Mesenchymal stem cell (in vitro differentiated cells and primary cell): ENCODE data around the gene LAMA5.
A peak's percentile ranks its signal among the peaks of the same experiment; 100 is the strongest.

Source experiments
- DNase-seq: peaks from one replicate; pipeline ENCODE4 v3.0.0-alpha.2; 2013
- H2AFZ ChIP-seq: one replicate; pipeline ENCODE4 v1.6.1; 2013; ENCODE audit warnings: low read depth, mild to moderate bottlenecking, control low read depth, inconsistent platforms, low read length, moderate library complexity
- H2AK5ac ChIP-seq: 2 replicates; pipeline ENCODE4 v1.6.1; 2013; ENCODE audit warnings: low read length, moderate library complexity, mild to moderate bottlenecking, inconsistent platforms; ENCODE audit not compliant: severe bottlenecking
- H2BK120ac ChIP-seq: one replicate; pipeline ENCODE4 v1.6.1; 2013; ENCODE audit warnings: low read depth, mild to moderate bottlenecking, inconsistent platforms, low read length, moderate library complexity
- H2BK12ac ChIP-seq, 2 experiments: one replicate each; pipeline ENCODE4 v1.6.1; 2013; ENCODE audit warnings: inconsistent platforms in 2 of 2, low read length in 2 of 2, mild to moderate bottlenecking in 2 of 2, moderate library complexity in 2 of 2, control low read depth in 1 of 2
- H2BK15ac ChIP-seq: one replicate; pipeline ENCODE4 v1.6.1; 2013; ENCODE audit warnings: mild to moderate bottlenecking, low read depth, inconsistent platforms; ENCODE audit not compliant: poor library complexity, severe bottlenecking
- H2BK5ac ChIP-seq: 2 replicates; pipeline ENCODE4 v1.6.1; 2013; ENCODE audit warnings: low read depth, mild to moderate bottlenecking, low read length, control low read depth, inconsistent platforms; ENCODE audit not compliant: poor library complexity, severe bottlenecking
- H3K14ac ChIP-seq, 2 experiments: one replicate each; pipeline ENCODE4 v1.6.1; 2013; ENCODE audit warnings: inconsistent platforms in 2 of 2, low read length in 2 of 2, control low read depth in 1 of 2, mild to moderate bottlenecking in 1 of 2, moderate library complexity in 1 of 2
- H3K18ac ChIP-seq, 2 experiments: one replicate each; pipeline ENCODE4 v1.6.1; 2013; ENCODE audit warnings: inconsistent platforms in 2 of 2, low read length in 2 of 2, control low read depth in 1 of 2, low read depth in 1 of 2, mild to moderate bottlenecking in 1 of 2
- H3K23ac ChIP-seq, 2 experiments: one replicate each; pipeline ENCODE4 v1.6.1; 2013; ENCODE audit warnings: inconsistent platforms in 2 of 2, low read length in 2 of 2, mild to moderate bottlenecking in 2 of 2, moderate library complexity in 2 of 2, control low read depth in 1 of 2
- H3K27ac ChIP-seq: 2 replicates; pipeline ENCODE4 v1.5.1; 2013; ENCODE audit warnings: mild to moderate bottlenecking, moderate library complexity, low read length, control low read depth, inconsistent platforms; ENCODE audit not compliant: poor library complexity, severe bottlenecking
- H3K27me3 ChIP-seq, 2 experiments: 2 replicates each; pipeline versions ENCODE4 v1.6.1 to v1.7.0; 2013; ENCODE audit warnings: low read length in 2 of 2, mild to moderate bottlenecking in 2 of 2, moderate library complexity in 2 of 2, control low read depth in 1 of 2, inconsistent platforms in 1 of 2; ENCODE audit not compliant: control insufficient read depth in 1 of 2, insufficient read depth in 1 of 2
- H3K36me3 ChIP-seq, 2 experiments: 2 replicates each; pipeline versions ENCODE4 v1.6.1 to v1.7.0; 2013; ENCODE audit warnings: low read length in 2 of 2, control low read depth in 1 of 2, inconsistent platforms in 1 of 2, low read depth in 1 of 2, mild to moderate bottlenecking in 1 of 2; ENCODE audit not compliant: insufficient read depth in 2 of 2, control insufficient read depth in 1 of 2
- H3K4ac ChIP-seq, 2 experiments: one replicate each; pipeline ENCODE4 v1.6.1; 2013; ENCODE audit warnings: inconsistent platforms in 2 of 2, low read length in 2 of 2, mild to moderate bottlenecking in 2 of 2, moderate library complexity in 2 of 2, control low read depth in 1 of 2, low read depth in 1 of 2
- H3K4me1 ChIP-seq: 2 replicates; pipeline ENCODE4 v1.6.1; 2013; ENCODE audit warnings: low read depth, low read length, control low read depth; ENCODE audit not compliant: control insufficient read depth, insufficient read depth
- H3K4me2 ChIP-seq: 2 replicates; pipeline ENCODE4 v1.6.1; 2013; ENCODE audit warnings: low read length, mild to moderate bottlenecking, inconsistent platforms; ENCODE audit not compliant: poor library complexity, severe bottlenecking
- H3K4me3 ChIP-seq, 2 experiments: 2 replicates each; pipeline versions ENCODE4 v1.5.1 to v1.7.0; 2013; ENCODE audit warnings: low read length in 2 of 2, mild to moderate bottlenecking in 2 of 2, control low read depth in 1 of 2, low read depth in 1 of 2; ENCODE audit not compliant: insufficient read depth in 1 of 2
- H3K79me1 ChIP-seq: replicated peaks from 2 replicates; pipeline ENCODE4 v1.6.1; 2013; ENCODE audit warnings: mild to moderate bottlenecking, control low read depth, low read length, inconsistent platforms; ENCODE audit not compliant: poor library complexity, severe bottlenecking
- H3K9ac ChIP-seq: 2 replicates; pipeline ENCODE4 v1.7.0; 2013; ENCODE audit warnings: mild to moderate bottlenecking, low read length, moderate library complexity
- H3K9me3 ChIP-seq: 2 replicates; pipeline ENCODE4 v1.7.0; 2013; ENCODE audit warnings: mild to moderate bottlenecking, low read length; ENCODE audit not compliant: control insufficient read depth
- H4K8ac ChIP-seq: one replicate; pipeline ENCODE4 v1.6.1; 2013; ENCODE audit warnings: inconsistent platforms, mild to moderate bottlenecking, low read length, moderate library complexity
- H4K91ac ChIP-seq: one replicate; pipeline ENCODE4 v1.6.1; 2013; ENCODE audit warnings: mild to moderate bottlenecking, low read length, inconsistent platforms
- WGBS: methylation state at CpG from one replicate; pipeline ENCODE4 v1.1.7; 2013; ENCODE audit warnings: mixed read lengths; 5-methylcytosine and 5-hydroxymethylcytosine counted together

The LAMA5 gene

DNA sequence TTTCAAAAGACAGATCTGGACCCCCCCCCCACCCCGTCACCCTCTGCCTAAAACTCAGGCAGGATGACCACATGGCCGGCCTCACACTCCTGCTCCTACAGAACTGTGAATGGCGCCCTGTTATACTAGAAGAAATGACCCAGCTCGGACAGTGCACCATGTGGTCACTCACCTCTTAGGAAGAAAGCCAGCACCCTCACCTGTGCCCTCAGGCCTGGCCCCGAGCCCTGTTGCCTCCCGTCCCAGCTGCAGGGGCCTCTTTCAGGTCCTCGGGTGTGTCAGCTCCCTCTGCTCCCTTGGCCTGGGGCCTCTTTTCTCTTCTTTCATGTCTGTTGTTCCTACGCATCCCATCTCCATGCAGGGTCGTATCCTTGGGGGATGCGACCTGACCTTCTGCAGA, 105.0 kb downstream of the LAMA5 start:
- no peak overlapping the region for H2AK5ac ChIP-seq
- H3K18ac ChIP-seq = no peak overlapping the region
- no peak overlapping the region for H4K8ac ChIP-seq
- H3K4me2 ChIP-seq = no peak overlapping the region
- no peak overlapping the region for H3K23ac ChIP-seq
- peaks cover 12% of the 10 kb centered on the region for H3K9me3 ChIP-seq
- DNase-seq = no peak
- H2BK15ac ChIP-seq = no peak overlapping the region
- H4K91ac ChIP-seq = no peak overlapping the region
- H3K14ac ChIP-seq = no peak overlapping the region
- H3K4ac ChIP-seq = no peak overlapping the region
- no peak overlapping the region for H3K4me3 ChIP-seq
- peaks cover 69 to 80% of the 10 kb centered on the region in 2 experiments for H3K36me3 ChIP-seq
- WGBS = 97% methylated on average over 10 of the region's 10 CpGs
- H2BK5ac ChIP-seq = no peak overlapping the region
- H3K27me3 ChIP-seq = no peaks in the 10 kb centered on the region
- H2BK12ac ChIP-seq = no peak overlapping the region
- no peak overlapping the region for H3K9ac ChIP-seq
- H2AFZ ChIP-seq = no peak overlapping the region
- no peak overlapping the region for H3K27ac ChIP-seq
- H3K79me1 ChIP-seq = peaks cover 56% of the 10 kb centered on the region
- H3K4me1 ChIP-seq = peaks cover 8% of the 10 kb centered on the region
- H2BK120ac ChIP-seq = no peak overlapping the region

DNA sequence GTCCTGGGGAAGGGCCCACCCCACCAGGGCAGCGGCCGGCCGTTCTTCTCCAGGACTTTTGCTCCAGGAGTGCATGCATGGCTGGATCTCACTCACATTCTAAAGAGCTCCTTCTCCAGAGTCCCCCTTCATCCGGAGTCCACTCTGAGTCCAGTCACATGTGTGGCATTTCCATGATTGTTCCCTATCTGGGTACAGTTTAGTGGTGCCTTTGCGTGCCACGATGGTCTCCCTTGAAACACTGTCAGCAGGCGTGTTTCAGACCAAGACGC, 107.9 kb downstream of the LAMA5 start:
- H3K18ac ChIP-seq = no peak overlapping the region
- 99% methylated on average over 8 of the region's 8 CpGs for WGBS

More for the DNA sequence above, 107.9 kb downstream of the LAMA5 start:
- no peak overlapping the region for H4K8ac ChIP-seq
- no peaks in the 10 kb centered on the region for H3K9me3 ChIP-seq
- H3K9ac ChIP-seq = peak overlapping the region; percentile 77
- no peak overlapping the region for H3K27ac ChIP-seq
- peaks cover 60% of the 10 kb centered on the region for H3K79me1 ChIP-seq
- H2BK12ac ChIP-seq = no peak overlapping the region
- H2BK120ac ChIP-seq = no peak overlapping the region
- H3K4ac ChIP-seq = no peak overlapping the region
- no peak overlapping the region for H3K4me2 ChIP-seq
- H3K27me3 ChIP-seq = no peaks in the 10 kb centered on the region
- no peak overlapping the region for H2AFZ ChIP-seq
- H2BK15ac ChIP-seq = no peak overlapping the region
- no peak overlapping the region for H2BK5ac ChIP-seq
- H3K36me3 ChIP-seq = peaks cover 51 to 72% of the 10 kb centered on the region in 2 experiments
- DNase-seq = no peak
- H2AK5ac ChIP-seq = no peak overlapping the region
- H4K91ac ChIP-seq = no peak overlapping the region
- H3K4me1 ChIP-seq = peaks cover 11% of the 10 kb centered on the region
- H3K23ac ChIP-seq = no peak overlapping the region
- H3K14ac ChIP-seq = no peak overlapping the region
- no peak overlapping the region for H3K4me3 ChIP-seq
